ENCODE measurements around the gene RRP1. TPM values are rescaled to one million over a fixed set of nuclear protein-coding genes. Genes with fewer than 3 reads are reported as not detected.

RRP1 gene
- total and polyA plus RNA-seq, 9 of the 15 experiments (the other 6 are each of a cell fraction or from before 2014, with no cell fraction given): 0.89 to 105 (median 51.6) TPM

DNA sequence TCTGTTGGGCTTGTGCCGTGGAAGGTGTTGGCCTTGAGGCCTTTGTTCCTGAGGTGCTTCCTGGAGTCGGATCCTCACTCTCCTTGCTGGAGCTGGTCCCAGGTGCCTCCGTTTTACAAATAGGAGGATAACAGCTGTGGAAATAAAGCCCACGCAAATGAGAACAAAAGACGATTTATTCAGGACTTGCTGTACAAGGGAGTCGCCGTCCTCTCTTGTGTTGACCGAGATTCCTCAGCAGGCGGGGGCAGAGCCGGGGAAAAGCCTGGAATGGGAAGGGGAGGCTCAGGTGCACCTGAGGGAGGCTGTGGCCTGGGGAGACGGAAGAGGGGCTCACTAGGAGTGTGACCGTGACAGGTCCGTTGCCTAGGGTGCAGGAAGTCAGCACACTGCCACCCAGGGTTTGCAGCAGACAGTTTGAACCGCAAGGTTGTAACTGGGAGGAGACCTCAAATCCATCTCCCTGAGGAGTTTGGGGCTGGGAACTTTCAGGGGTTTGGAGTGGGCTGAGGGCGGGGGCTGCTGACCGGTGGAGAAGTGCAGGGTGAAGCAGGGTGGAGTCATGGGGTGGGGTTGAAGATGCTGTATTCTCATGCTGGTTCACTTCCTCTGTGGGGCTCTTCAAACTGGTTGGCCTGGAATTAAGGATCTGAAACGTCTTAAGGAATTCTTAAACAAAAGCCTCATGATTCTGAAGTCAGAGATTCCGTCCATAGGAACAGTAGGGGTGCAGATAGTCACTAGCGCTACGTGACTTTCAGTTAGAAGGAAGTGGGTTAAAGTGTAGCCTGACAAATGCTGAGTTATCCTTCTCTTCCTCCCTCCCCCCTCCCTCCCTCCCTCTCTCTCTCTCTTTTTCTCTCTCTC is 10.7 kb upstream of the RRP1 start (continued):
- TF ChIP-seq, protein P1, sequence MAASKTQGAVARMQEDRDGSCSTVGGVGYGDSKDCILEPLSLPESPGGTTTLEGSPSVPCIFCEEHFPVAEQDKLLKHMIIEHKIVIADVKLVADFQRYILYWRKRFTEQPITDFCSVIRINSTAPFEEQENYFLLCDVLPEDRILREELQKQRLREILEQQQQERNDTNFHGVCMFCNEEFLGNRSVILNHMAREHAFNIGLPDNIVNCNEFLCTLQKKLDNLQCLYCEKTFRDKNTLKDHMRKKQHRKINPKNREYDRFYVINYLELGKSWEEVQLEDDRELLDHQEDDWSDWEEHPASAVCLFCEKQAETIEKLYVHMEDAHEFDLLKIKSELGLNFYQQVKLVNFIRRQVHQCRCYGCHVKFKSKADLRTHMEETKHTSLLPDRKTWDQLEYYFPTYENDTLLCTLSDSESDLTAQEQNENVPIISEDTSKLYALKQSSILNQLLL (CRISPR knock-in tag; IDR thresholded peaks at IDR 0.05; ENCODE audit: borderline replicate concordance): no peak
- TF ChIP-seq MBD2 (IDR thresholded peaks at IDR 0.05; ENCODE audit: borderline replicate concordance, low read depth) (no peak), NRF1 (conservative IDR thresholded peaks at IDR 0.05 in 1 of 2, IDR thresholded peaks at IDR 0.05 in 1 of 2) (no peak), SAFB2 (IDR thresholded peaks at IDR 0.05; ENCODE audit: borderline replicate concordance, low read depth, low read length, severe bottlenecking) (no peak), SRSF1 (IDR thresholded peaks at IDR 0.05; ENCODE audit: low read depth, low read length) (no peak), ZNF253 (CRISPR knock-in tag; conservative IDR thresholded peaks at IDR 0.05) (no peak), SMAD1 (IDR thresholded peaks at IDR 0.05; ENCODE audit: low read depth, low read length, partially characterized antibody) (no peak), ZNF124 (CRISPR knock-in tag; IDR thresholded peaks at IDR 0.05) (no peak), POLR2AphosphoS5 (IDR thresholded peaks at IDR 0.05; ENCODE audit: control insufficient read depth, insufficient read depth, low read depth, low read length) (no peak)
- TF ChIP-seq, protein P2, sequence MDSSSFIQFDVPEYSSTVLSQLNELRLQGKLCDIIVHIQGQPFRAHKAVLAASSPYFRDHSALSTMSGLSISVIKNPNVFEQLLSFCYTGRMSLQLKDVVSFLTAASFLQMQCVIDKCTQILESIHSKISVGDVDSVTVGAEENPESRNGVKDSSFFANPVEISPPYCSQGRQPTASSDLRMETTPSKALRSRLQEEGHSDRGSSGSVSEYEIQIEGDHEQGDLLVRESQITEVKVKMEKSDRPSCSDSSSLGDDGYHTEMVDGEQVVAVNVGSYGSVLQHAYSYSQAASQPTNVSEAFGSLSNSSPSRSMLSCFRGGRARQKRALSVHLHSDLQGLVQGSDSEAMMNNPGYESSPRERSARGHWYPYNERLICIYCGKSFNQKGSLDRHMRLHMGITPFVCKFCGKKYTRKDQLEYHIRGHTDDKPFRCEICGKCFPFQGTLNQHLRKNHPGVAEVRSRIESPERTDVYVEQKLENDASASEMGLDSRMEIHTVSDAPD (CRISPR knock-in tag; IDR thresholded peaks at IDR 0.05): no peak
- TF ChIP-seq, protein P3, sequence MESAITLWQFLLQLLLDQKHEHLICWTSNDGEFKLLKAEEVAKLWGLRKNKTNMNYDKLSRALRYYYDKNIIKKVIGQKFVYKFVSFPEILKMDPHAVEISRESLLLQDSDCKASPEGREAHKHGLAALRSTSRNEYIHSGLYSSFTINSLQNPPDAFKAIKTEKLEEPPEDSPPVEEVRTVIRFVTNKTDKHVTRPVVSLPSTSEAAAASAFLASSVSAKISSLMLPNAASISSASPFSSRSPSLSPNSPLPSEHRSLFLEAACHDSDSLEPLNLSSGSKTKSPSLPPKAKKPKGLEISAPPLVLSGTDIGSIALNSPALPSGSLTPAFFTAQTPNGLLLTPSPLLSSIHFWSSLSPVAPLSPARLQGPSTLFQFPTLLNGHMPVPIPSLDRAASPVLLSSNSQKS (CRISPR knock-in tag; IDR thresholded peaks at IDR 0.05): no peak
- TF ChIP-seq, protein P4, sequence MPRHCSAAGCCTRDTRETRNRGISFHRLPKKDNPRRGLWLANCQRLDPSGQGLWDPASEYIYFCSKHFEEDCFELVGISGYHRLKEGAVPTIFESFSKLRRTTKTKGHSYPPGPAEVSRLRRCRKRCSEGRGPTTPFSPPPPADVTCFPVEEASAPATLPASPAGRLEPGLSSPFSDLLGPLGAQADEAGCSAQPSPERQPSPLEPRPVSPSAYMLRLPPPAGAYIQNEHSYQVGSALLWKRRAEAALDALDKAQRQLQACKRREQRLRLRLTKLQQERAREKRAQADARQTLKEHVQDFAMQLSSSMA (CRISPR knock-in tag; IDR thresholded peaks at IDR 0.05): no peak

Measured in K562 (cell line).